Measurements from ENCODE around the gene RHOF.
A peak's percentile ranks its signal among the peaks of the same experiment; 100 is the strongest.

The RHOF gene

DNA sequence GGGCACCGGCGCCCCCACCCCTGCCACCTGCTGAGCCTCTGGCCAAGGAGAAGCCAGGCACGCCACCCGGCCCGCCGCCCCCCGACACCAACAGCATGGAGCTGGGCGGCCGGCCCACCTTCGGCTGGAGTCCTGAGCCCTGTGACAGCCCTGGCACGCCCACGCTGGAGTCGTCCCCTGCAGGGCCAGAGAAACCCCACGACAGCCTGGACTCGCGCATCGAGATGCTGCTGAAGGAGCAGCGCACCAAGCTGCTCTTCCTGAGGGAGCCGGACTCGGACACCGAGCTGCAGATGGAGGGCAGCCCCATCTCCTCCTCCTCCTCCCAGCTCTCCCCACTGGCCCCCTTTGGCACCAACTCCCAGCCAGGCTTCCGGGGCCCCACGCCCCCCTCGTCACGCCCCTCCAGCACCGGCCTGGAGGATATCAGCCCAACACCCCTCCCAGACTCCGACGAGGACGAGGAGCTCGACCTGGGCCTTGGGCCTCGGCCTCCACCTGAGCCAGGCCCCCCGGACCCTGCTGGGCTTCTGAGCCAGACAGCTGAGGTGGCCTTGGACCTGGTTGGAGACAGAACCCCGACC lies 16.8 kb upstream of the RHOF start:
- H3K9me3 ChIP-seq (ENCODE audit: insufficient read depth, low read depth, low read length) = no peaks in the 10 kb centered on the region
- H3K4me2 ChIP-seq (ENCODE audit: low read length) = no peak overlapping the region
- no peak overlapping the region for H2AFZ ChIP-seq (ENCODE audit: insufficient read depth, low read length, poor library complexity)
- no peak overlapping the region for H3K4me3 ChIP-seq (ENCODE audit: low read depth, low read length)
- H3K14ac ChIP-seq (ENCODE audit: low read length) = no peak overlapping the region
- H3K4me1 ChIP-seq (ENCODE audit: control insufficient read depth in 1 of 2, insufficient read depth in 2 of 2, low read length in 2 of 2) = peaks cover 21 to 28% of the 10 kb centered on the region in 2 experiments
- H4K8ac ChIP-seq (ENCODE audit: low read depth, low read length) = no peak overlapping the region
- peaks cover 5% of the 10 kb centered on the region for H3K79me2 ChIP-seq (ENCODE audit: control insufficient read depth, insufficient read depth, low read length, poor library complexity)
- H2BK12ac ChIP-seq (ENCODE audit: low read length) = no peak overlapping the region
- H3K23ac ChIP-seq (ENCODE audit: low read length) = no peak overlapping the region
- no peak overlapping the region for H2AK5ac ChIP-seq (ENCODE audit: low read length)
- no CpG with 5 or more reads among the region's 33 CpGs for WGBS (ENCODE audit: extremely low coverage, insufficient coverage, insufficient read length)
- no peak for DNase-seq
- H3K4ac ChIP-seq (ENCODE audit: low read depth, low read length) = peak overlapping the region; percentile 23
- H3K79me1 ChIP-seq (ENCODE audit: low read length) = peaks cover under 1% of the 10 kb centered on the region
- peaks cover 58 to 59% of the 10 kb centered on the region in 2 experiments for H3K36me3 ChIP-seq (ENCODE audit: control insufficient read depth in 1 of 2, insufficient read depth in 2 of 2, low read length in 2 of 2)
- H3K9ac ChIP-seq (ENCODE audit: low read length) = no peak overlapping the region
- no peak overlapping the region for H3K18ac ChIP-seq (ENCODE audit: low read length)
- H2BK120ac ChIP-seq (ENCODE audit: insufficient read depth, low read length, poor library complexity) = no peak overlapping the region
- H4K91ac ChIP-seq (ENCODE audit: low read depth, low read length) = no peak overlapping the region
- H3K27ac ChIP-seq (ENCODE audit: low read depth, low read length) = no peak overlapping the region
- H2BK5ac ChIP-seq (ENCODE audit: low read depth, low read length, poor library complexity) = no peak overlapping the region
- H3K27me3 ChIP-seq (ENCODE audit: insufficient read depth, low read length) = no peaks in the 10 kb centered on the region
- no peak overlapping the region for H4K12ac ChIP-seq (ENCODE audit: low read depth, low read length)

DNA sequence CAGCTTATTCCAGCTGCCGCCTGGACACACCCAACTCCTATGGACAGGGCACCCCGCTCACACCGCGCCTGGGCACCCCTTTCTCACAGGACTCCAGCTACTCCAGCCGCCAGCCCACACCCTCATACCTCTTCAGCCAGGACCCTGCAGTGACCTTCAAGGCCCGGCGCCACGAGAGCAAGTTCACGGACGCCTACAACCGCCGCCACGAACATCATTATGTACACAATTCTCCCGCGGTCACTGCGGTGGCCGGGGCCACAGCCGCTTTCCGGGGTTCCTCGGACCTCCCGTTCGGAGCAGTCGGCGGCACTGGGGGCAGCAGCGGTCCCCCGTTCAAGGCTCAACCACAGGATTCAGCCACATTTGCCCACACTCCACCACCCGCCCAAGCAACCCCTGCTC lies 16.2 kb upstream of the RHOF start:
- Histone ChIP-seq H3K4me2 (ENCODE audit: low read length) (no peak overlapping the region), H3K18ac (ENCODE audit: low read length) (no peak overlapping the region), H4K91ac (ENCODE audit: low read depth, low read length) (no peak overlapping the region), H3K9ac (ENCODE audit: low read length) (no peak overlapping the region), H3K23ac (ENCODE audit: low read length) (no peak overlapping the region), H3K4me3 (ENCODE audit: low read depth, low read length) (no peak overlapping the region), H4K12ac (ENCODE audit: low read depth, low read length) (no peak overlapping the region), H2BK5ac (ENCODE audit: low read depth, low read length, poor library complexity) (no peak overlapping the region), H2BK120ac (ENCODE audit: insufficient read depth, low read length, poor library complexity) (no peak overlapping the region), H3K27ac (ENCODE audit: low read depth, low read length) (no peak overlapping the region), H3K36me3 (ENCODE audit: control insufficient read depth in 1 of 2, insufficient read depth in 2 of 2, low read length in 2 of 2) (peaks cover 53 to 54% of the 10 kb centered on the region in 2 experiments), H3K9me3 (ENCODE audit: insufficient read depth, low read depth, low read length) (no peaks in the 10 kb centered on the region), H3K14ac (ENCODE audit: low read length) (no peak overlapping the region), H2BK12ac (ENCODE audit: low read length) (no peak overlapping the region), H3K79me2 (ENCODE audit: control insufficient read depth, insufficient read depth, low read length, poor library complexity) (peaks cover 11% of the 10 kb centered on the region), H2AFZ (ENCODE audit: insufficient read depth, low read length, poor library complexity) (no peak overlapping the region), H3K4ac (ENCODE audit: low read depth, low read length) (peak overlapping the region; percentile 44), H3K4me1 (ENCODE audit: control insufficient read depth in 1 of 2, insufficient read depth in 2 of 2, low read length in 2 of 2) (peaks cover 21 to 28% of the 10 kb centered on the region in 2 experiments), H2AK5ac (ENCODE audit: low read length) (no peak overlapping the region), H3K79me1 (ENCODE audit: low read length) (peaks cover 3% of the 10 kb centered on the region), H3K27me3 (ENCODE audit: insufficient read depth, low read length) (no peaks in the 10 kb centered on the region), H4K8ac (ENCODE audit: low read depth, low read length) (no peak overlapping the region)
- no CpG with 5 or more reads among the region's 27 CpGs for WGBS (ENCODE audit: extremely low coverage, insufficient coverage, insufficient read length)
- no peak for DNase-seq

DNA sequence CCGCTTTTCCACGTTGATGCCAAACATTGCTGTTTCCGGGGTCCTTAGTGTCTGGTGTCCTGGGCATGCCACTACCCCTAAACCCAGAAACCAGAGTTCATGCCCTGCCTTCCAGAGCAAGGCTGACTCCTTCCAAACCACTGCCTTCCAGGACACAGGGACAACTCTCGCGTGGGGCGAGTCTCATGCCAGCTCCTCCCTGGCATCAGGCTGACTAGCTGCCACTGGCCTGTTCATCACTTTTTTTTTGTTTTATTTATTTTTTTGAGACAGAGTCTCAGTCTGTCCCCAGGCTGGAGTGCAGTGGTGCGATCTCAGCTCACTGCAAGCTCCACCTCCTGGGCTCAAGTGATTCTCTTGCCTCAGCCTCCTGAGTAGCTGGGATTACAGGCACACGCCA lies 15.1 kb upstream of the RHOF start:
- WGBS (ENCODE audit: extremely low coverage, insufficient coverage, insufficient read length) = no CpG with 5 or more reads among the region's 8 CpGs
- H3K79me1 ChIP-seq (ENCODE audit: low read length) = peaks cover 9% of the 10 kb centered on the region
- H3K4me1 ChIP-seq (ENCODE audit: control insufficient read depth in 1 of 2, insufficient read depth in 2 of 2, low read length in 2 of 2) = peaks cover 21 to 28% of the 10 kb centered on the region in 2 experiments
- H4K91ac ChIP-seq (ENCODE audit: low read depth, low read length) = no peak overlapping the region
- no peak overlapping the region for H3K14ac ChIP-seq (ENCODE audit: low read length)
- no peaks in the 10 kb centered on the region for H3K9me3 ChIP-seq (ENCODE audit: insufficient read depth, low read depth, low read length)
- no peak for DNase-seq
- H3K9ac ChIP-seq (ENCODE audit: low read length) = no peak overlapping the region
- no peak overlapping the region for H3K4me2 ChIP-seq (ENCODE audit: low read length)
- H3K36me3 ChIP-seq (ENCODE audit: control insufficient read depth in 1 of 2, insufficient read depth in 2 of 2, low read length in 2 of 2) = peaks cover 45 to 47% of the 10 kb centered on the region in 2 experiments
- no peak overlapping the region for H2BK12ac ChIP-seq (ENCODE audit: low read length)
- no peak overlapping the region for H2AK5ac ChIP-seq (ENCODE audit: low read length)
- peaks cover 17% of the 10 kb centered on the region for H3K79me2 ChIP-seq (ENCODE audit: control insufficient read depth, insufficient read depth, low read length, poor library complexity)
- H4K12ac ChIP-seq (ENCODE audit: low read depth, low read length) = no peak overlapping the region
- H3K4me3 ChIP-seq (ENCODE audit: low read depth, low read length) = no peak overlapping the region
- H3K27me3 ChIP-seq (ENCODE audit: insufficient read depth, low read length) = no peaks in the 10 kb centered on the region
- H2BK120ac ChIP-seq (ENCODE audit: insufficient read depth, low read length, poor library complexity) = no peak overlapping the region
- no peak overlapping the region for H2BK5ac ChIP-seq (ENCODE audit: low read depth, low read length, poor library complexity)
- no peak overlapping the region for H3K27ac ChIP-seq (ENCODE audit: low read depth, low read length)
- H4K8ac ChIP-seq (ENCODE audit: low read depth, low read length) = no peak overlapping the region
- H3K4ac ChIP-seq (ENCODE audit: low read depth, low read length) = no peak overlapping the region
- no peak overlapping the region for H3K18ac ChIP-seq (ENCODE audit: low read length)
- H2AFZ ChIP-seq (ENCODE audit: insufficient read depth, low read length, poor library complexity) = no peak overlapping the region
- H3K23ac ChIP-seq (ENCODE audit: low read length) = no peak overlapping the region

DNA sequence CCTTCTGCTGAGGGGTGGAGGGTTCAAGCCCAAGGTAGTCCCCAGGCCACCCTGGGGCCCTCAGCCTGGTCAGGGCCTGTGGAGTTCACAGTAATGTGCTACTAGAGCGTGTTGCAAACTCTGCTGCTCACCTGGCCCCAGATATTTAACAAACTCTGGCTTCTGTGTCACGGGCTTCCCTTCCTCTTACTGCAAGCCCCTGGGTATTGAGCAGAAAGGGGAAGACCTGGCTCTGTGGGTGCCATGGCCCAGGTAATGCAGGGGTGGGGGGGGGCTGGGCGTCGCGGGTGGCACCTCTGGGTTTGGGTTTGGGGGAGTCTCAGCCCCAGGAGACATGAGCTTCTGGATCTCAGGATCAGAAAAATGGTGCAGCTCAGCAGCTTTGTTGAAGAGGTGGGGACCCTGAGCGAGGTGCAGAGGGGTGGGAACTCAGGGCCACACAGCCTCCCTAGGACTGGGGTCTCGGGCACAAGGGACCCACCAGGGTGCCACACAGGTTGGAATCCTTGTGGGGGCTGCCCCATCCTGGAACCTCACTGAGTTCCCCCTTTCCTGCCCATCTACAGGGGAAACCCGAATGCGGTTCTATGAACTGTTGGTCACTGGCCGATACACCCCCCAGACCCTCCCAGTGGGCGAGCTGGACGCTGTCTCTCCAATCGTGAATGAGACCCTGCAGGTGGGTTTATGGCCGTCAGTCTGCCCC lies 14.3 kb upstream of the RHOF start:
- H3K9me3 ChIP-seq (ENCODE audit: insufficient read depth, low read depth, low read length) = no peaks in the 10 kb centered on the region
- H3K36me3 ChIP-seq (ENCODE audit: control insufficient read depth in 1 of 2, insufficient read depth in 2 of 2, low read length in 2 of 2) = peaks cover 39 to 42% of the 10 kb centered on the region in 2 experiments
- H3K27me3 ChIP-seq (ENCODE audit: insufficient read depth, low read length) = no peaks in the 10 kb centered on the region
- H3K27ac ChIP-seq (ENCODE audit: low read depth, low read length) = no peak overlapping the region
- no peak overlapping the region for H3K4ac ChIP-seq (ENCODE audit: low read depth, low read length)
- no peak for DNase-seq
- no peak overlapping the region for H2BK12ac ChIP-seq (ENCODE audit: low read length)
- H4K91ac ChIP-seq (ENCODE audit: low read depth, low read length) = no peak overlapping the region
- peaks cover 16% of the 10 kb centered on the region for H3K79me1 ChIP-seq (ENCODE audit: low read length)
- no peak overlapping the region for H4K8ac ChIP-seq (ENCODE audit: low read depth, low read length)
- H3K79me2 ChIP-seq (ENCODE audit: control insufficient read depth, insufficient read depth, low read length, poor library complexity) = peaks cover 18% of the 10 kb centered on the region
- no peak overlapping the region for H2AK5ac ChIP-seq (ENCODE audit: low read length)
- H3K23ac ChIP-seq (ENCODE audit: low read length) = no peak overlapping the region
- H3K4me3 ChIP-seq (ENCODE audit: low read depth, low read length) = no peak overlapping the region
- WGBS (ENCODE audit: extremely low coverage, insufficient coverage, insufficient read length) = no CpG with 5 or more reads among the region's 14 CpGs
- H3K4me2 ChIP-seq (ENCODE audit: low read length) = no peak overlapping the region
- no peak overlapping the region for H3K14ac ChIP-seq (ENCODE audit: low read length)
- H4K12ac ChIP-seq (ENCODE audit: low read depth, low read length) = no peak overlapping the region
- no peak overlapping the region for H3K18ac ChIP-seq (ENCODE audit: low read length)
- peaks cover 21 to 28% of the 10 kb centered on the region in 2 experiments for H3K4me1 ChIP-seq (ENCODE audit: control insufficient read depth in 1 of 2, insufficient read depth in 2 of 2, low read length in 2 of 2)
- no peak overlapping the region for H2BK5ac ChIP-seq (ENCODE audit: low read depth, low read length, poor library complexity)
- H2BK120ac ChIP-seq (ENCODE audit: insufficient read depth, low read length, poor library complexity) = no peak overlapping the region
- H3K9ac ChIP-seq (ENCODE audit: low read length) = no peak overlapping the region
- H2AFZ ChIP-seq (ENCODE audit: insufficient read depth, low read length, poor library complexity) = no peak overlapping the region

All from trophoblast cell (in vitro differentiated cells and primary cell).